HepG2 (cell line): ENCODE results near the gene ULBP1.
"Not testable (repeated sequence)": the region's sequence is repeated elsewhere in the genome, so short reads cannot be mapped to it uniquely, and the experiment has no call there.

Experiments used
- JUND ChIP-seq: sonication (generic); formaldehyde crosslinking; IDR thresholded peaks from 2 replicates; pipeline ENCODE4 v1.8.0; 2022; ENCODE audit warnings: mild to moderate bottlenecking, missing genetic modification reagents
- TF ChIP-seq, protein P1 (sequence below): sonication (generic); formaldehyde crosslinking; IDR thresholded peaks from 2 replicates; pipeline ENCODE4 v1.5.0; 2020; ENCODE audit warnings: mild to moderate bottlenecking, missing genetic modification reagents, moderate library complexity

DNA sequence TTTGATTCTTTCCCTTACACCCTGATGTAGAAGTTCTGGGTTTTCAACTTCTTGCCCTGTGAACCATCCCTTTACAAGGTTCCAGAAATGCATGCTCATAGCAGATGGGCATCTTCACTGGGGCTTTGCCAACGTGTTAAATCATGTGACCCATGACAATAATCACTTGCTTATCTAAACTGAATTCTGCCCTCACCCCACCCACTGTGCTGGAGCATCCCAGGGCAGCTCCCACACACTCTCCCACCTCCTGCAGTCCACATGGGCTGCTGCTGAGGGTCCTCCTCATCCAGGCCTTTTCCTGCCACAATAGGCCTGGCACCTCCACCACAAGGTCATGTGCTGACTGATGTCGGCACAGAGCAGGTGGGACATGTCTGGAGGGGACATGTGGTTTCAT, 4.3 kb downstream of the ULBP1 start:
- TF ChIP-seq, protein P1, sequence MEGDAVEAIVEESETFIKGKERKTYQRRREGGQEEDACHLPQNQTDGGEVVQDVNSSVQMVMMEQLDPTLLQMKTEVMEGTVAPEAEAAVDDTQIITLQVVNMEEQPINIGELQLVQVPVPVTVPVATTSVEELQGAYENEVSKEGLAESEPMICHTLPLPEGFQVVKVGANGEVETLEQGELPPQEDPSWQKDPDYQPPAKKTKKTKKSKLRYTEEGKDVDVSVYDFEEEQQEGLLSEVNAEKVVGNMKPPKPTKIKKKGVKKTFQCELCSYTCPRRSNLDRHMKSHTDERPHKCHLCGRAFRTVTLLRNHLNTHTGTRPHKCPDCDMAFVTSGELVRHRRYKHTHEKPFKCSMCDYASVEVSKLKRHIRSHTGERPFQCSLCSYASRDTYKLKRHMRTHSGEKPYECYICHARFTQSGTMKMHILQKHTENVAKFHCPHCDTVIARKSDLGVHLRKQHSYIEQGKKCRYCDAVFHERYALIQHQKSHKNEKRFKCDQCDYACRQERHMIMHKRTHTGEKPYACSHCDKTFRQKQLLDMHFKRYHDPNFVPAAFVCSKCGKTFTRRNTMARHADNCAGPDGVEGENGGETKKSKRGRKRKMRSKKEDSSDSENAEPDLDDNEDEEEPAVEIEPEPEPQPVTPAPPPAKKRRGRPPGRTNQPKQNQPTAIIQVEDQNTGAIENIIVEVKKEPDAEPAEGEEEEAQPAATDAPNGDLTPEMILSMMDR (CRISPR knock-in tag): not testable (repeated sequence)
- not testable (repeated sequence) for TF ChIP-seq JUND (CRISPR knock-in tag)
